OCI-LY1 (cell line): ENCODE data around the gene FHOD3.
A peak's percentile ranks its signal among the peaks of the same experiment; 100 is the strongest.

Experiments
- H2AFZ ChIP-seq: fragments of 200-600 bp; sonication (generic), shearing (Covaris generic); 2 replicates; pipeline ENCODE4 v1.6.0; 2014; ENCODE audit warnings: antibody characterized with exemption, mild to moderate bottlenecking, low read length
- H3F3A ChIP-seq: fragments of 200-600 bp; sonication (generic), shearing (Covaris generic); 2 replicates; pipeline ENCODE4 v1.6.0; 2014; ENCODE audit warnings: mild to moderate bottlenecking, antibody characterized with exemption, low read length, moderate library complexity; ENCODE audit not compliant: insufficient read depth
- H3K27ac ChIP-seq: fragments of 200-600 bp; sonication (generic); 2 replicates; pipeline ENCODE4 v1.5.1; 2014; ENCODE audit warnings: low read length, mixed run types, mild to moderate bottlenecking, low read depth; ENCODE audit not compliant: poor library complexity, severe bottlenecking
- H3K27me3 ChIP-seq: fragments of 200-600 bp; sonication (generic); 2 replicates; pipeline ENCODE4 v1.6.0; 2014; ENCODE audit warnings: antibody characterized with exemption, mild to moderate bottlenecking, low read length, moderate library complexity; ENCODE audit not compliant: insufficient read depth
- H3K36me3 ChIP-seq: fragments of 200-600 bp; sonication (generic); 2 replicates; pipeline ENCODE4 v1.6.1; 2014; ENCODE audit warnings: mild to moderate bottlenecking, antibody characterized with exemption, low read length, moderate library complexity, mixed read lengths; ENCODE audit not compliant: insufficient read depth
- H3K4me1 ChIP-seq: fragments of 200-600 bp; sonication (generic); 2 replicates; pipeline ENCODE4 v1.5.1; 2014; ENCODE audit warnings: mild to moderate bottlenecking, low read length, moderate library complexity; ENCODE audit not compliant: insufficient read depth, severe bottlenecking
- H3K4me2 ChIP-seq: fragments of 200-600 bp; sonication (generic), shearing (Covaris generic); 2 replicates; pipeline ENCODE4 v1.6.1; 2014; ENCODE audit warnings: low read length
- H3K4me3 ChIP-seq: fragments of 200-600 bp; sonication (generic); 2 replicates; pipeline ENCODE4 v1.5.1; 2014; ENCODE audit warnings: low read length, low read depth, mild to moderate bottlenecking, mixed read lengths; ENCODE audit not compliant: poor library complexity, severe bottlenecking
- H3K79me2 ChIP-seq: fragments of 200-600 bp; shearing (Covaris generic); 2 replicates; pipeline ENCODE4 v1.6.1; 2016; ENCODE audit warnings: mixed run types, low read length, mixed read lengths; ENCODE audit not compliant: insufficient read depth
- H3K9ac ChIP-seq: fragments of 200-600 bp; sonication (generic), shearing (Covaris generic); 2 replicates; pipeline ENCODE4 v1.6.1; 2014; ENCODE audit warnings: mild to moderate bottlenecking, low read length, mixed read lengths
- H3K9me2 ChIP-seq: fragments of 200-600 bp; sonication (generic), shearing (Covaris generic); 2 replicates; pipeline ENCODE4 v1.6.1; 2014; ENCODE audit warnings: low read depth, mild to moderate bottlenecking, low read length, mixed read lengths
- H3K9me3 ChIP-seq: fragments of 200-600 bp; shearing (Covaris generic); 2 replicates; pipeline ENCODE4 v1.6.1; 2014; ENCODE audit warnings: low read length, mixed read lengths
- H4K20me1 ChIP-seq: fragments of 200-600 bp; sonication (generic), shearing (Covaris generic); 2 replicates; pipeline ENCODE4 v1.6.0; 2016; ENCODE audit warnings: mild to moderate bottlenecking, low read length; ENCODE audit not compliant: insufficient read depth
- EZH2 ChIP-seq: fragments of 200-600 bp; sonication (generic), shearing (Covaris generic); IDR thresholded peaks from 2 replicates; pipeline ENCODE4 v1.8.0; 2017; ENCODE audit warnings: borderline replicate concordance, mixed run types, mild to moderate bottlenecking, antibody characterized with exemption, low read length, moderate library complexity, mixed read lengths
- TF ChIP-seq, protein P1 (sequence below): fragments of 200-600 bp; sonication (generic), shearing (Covaris generic); IDR thresholded peaks from 2 replicates; pipeline ENCODE4 v1.5.1; 2017; ENCODE audit warnings: mild to moderate bottlenecking, antibody characterized with exemption, low read length, moderate library complexity, mixed read lengths

FHOD3 gene

DNA sequence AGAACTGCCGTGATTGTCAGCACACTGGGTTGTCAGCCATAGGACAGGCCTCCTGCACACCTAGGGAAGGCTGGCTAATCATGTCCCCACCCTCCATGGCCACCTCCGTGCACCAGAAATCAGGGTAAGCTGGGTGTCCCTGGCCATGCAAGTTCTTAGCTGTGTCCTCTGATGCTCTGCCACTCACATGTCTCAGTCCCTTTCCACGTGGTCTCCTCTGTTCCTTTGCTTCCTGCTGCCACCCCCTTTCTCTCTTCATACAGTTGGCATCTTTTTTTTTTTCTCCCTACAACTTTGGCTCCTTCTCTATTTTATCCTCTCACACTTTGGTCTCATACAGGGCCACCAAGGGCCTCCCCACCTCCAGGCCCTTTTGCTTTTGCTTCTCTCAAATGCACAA lies 377.6 kb downstream of the FHOD3 start:
- Histone ChIP-seq H3K9me2 (no peaks in the 10 kb centered on the region), H3K27ac (no peak overlapping the region), H3K36me3 (peaks cover 5% of the 10 kb centered on the region; the same call in 1 of the 2 replicates), H3K9me3 (peaks cover 7% of the 10 kb centered on the region; the same call in 1 of the 2 replicates), H3F3A (no peaks in the 10 kb centered on the region), H3K79me2 (no peaks in the 10 kb centered on the region), H3K4me2 (no peak overlapping the region), H4K20me1 (no peaks in the 10 kb centered on the region), H2AFZ (0 out of 2 replicates have a peak overlapping the region, but pooled peaks have one; percentile 34), H3K4me1 (peaks cover 33% of the 10 kb centered on the region), H3K9ac (no peak overlapping the region), H3K27me3 (no peaks in the 10 kb centered on the region), H3K4me3 (no peak overlapping the region)
- no peak for TF ChIP-seq EZH2
- TF ChIP-seq, protein P1, sequence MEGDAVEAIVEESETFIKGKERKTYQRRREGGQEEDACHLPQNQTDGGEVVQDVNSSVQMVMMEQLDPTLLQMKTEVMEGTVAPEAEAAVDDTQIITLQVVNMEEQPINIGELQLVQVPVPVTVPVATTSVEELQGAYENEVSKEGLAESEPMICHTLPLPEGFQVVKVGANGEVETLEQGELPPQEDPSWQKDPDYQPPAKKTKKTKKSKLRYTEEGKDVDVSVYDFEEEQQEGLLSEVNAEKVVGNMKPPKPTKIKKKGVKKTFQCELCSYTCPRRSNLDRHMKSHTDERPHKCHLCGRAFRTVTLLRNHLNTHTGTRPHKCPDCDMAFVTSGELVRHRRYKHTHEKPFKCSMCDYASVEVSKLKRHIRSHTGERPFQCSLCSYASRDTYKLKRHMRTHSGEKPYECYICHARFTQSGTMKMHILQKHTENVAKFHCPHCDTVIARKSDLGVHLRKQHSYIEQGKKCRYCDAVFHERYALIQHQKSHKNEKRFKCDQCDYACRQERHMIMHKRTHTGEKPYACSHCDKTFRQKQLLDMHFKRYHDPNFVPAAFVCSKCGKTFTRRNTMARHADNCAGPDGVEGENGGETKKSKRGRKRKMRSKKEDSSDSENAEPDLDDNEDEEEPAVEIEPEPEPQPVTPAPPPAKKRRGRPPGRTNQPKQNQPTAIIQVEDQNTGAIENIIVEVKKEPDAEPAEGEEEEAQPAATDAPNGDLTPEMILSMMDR, result no peak

DNA sequence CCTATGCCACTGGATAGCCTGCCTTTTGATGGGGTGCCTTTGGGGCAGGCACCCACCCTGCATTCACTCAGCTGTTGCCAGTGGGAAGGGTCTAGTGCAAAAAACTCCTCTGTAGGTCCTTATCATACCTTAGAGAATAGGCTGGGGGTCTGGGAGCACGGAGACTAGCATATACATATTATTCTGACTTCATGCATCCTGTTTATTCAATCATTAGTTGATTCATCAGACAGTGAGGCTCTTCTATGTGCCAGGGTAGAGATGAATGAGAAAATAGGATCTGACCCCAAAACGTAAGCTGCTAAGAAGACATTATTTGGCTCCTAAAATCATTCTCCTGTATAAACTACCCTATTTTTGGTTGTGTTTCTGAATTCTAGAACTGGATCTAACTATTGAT lies 378.0 kb downstream of the FHOD3 start:
- TF ChIP-seq, protein P1, result no peak
- no peak overlapping the region for H3K27ac ChIP-seq
- H3K9me2 ChIP-seq, result no peaks in the 10 kb centered on the region

DNA sequence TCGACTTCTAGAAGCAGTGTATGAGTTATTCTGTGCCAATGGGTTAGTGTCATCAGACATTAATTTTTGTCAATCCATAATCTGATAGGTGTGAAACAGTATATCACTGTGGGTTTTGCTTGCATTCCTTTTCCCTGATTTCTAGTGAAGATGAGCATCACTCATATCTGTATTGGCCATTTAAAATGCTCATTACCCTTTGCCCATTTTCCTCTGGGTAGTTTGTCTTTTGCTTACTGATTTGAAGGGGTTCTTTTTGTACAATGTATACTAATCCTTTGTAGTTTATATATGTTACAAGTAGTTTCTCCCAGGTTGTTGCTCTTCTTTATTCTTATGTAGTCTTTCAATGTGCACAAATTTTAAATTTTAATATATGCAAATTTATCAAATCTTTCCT lies 379.1 kb downstream of the FHOD3 start:
- Histone ChIP-seq H3K27ac (no peak overlapping the region), H3K27me3 (no peaks in the 10 kb centered on the region), H3K36me3 (peaks cover 3% of the 10 kb centered on the region; the same call in 1 of the 2 replicates), H3K9me3 (peaks cover 7% of the 10 kb centered on the region; the same call in 1 of the 2 replicates), H4K20me1 (no peaks in the 10 kb centered on the region), H3K4me3 (no peak overlapping the region), H3F3A (no peaks in the 10 kb centered on the region), H3K4me2 (no peak overlapping the region), H3K9ac (no peak overlapping the region), H2AFZ (no peak overlapping the region), H3K4me1 (peaks cover 33% of the 10 kb centered on the region), H3K9me2 (no peaks in the 10 kb centered on the region), H3K79me2 (no peaks in the 10 kb centered on the region)
- TF ChIP-seq EZH2, result no peak
- TF ChIP-seq, protein P1, result no peak

More for the DNA sequence above, 378.0 kb downstream of the FHOD3 start:
- no peaks in the 10 kb centered on the region for H3K27me3 ChIP-seq
- H3K4me2 ChIP-seq, result no peak overlapping the region
- H3K4me1 ChIP-seq, result peaks cover 33% of the 10 kb centered on the region
- H3K4me3 ChIP-seq, result no peak overlapping the region
- peaks cover 7% of the 10 kb centered on the region; the same call in 1 of the 2 replicates for H3K9me3 ChIP-seq
- peaks cover 5% of the 10 kb centered on the region; the same call in 1 of the 2 replicates for H3K36me3 ChIP-seq
- H3K79me2 ChIP-seq, result no peaks in the 10 kb centered on the region
- H3K9ac ChIP-seq, result no peak overlapping the region
- no peaks in the 10 kb centered on the region for H3F3A ChIP-seq
- no peaks in the 10 kb centered on the region for H4K20me1 ChIP-seq
- no peak overlapping the region for H2AFZ ChIP-seq
